HepG2 (cell line): Measurements from ENCODE around the gene TESK1.

ENCODE experiments used
- E2F1 ChIP-seq: sonication (generic); formaldehyde crosslinking; IDR thresholded peaks from 2 replicates; pipeline ENCODE4 v1.5.0; 2020; ENCODE audit warnings: missing genetic modification reagents
- FOXM1 ChIP-seq: sonication (generic); formaldehyde crosslinking; IDR thresholded peaks from 2 replicates; pipeline ENCODE4 v1.5.0; 2020; ENCODE audit warnings: missing genetic modification reagents
- HNRNPUL1 ChIP-seq: fragments of 200-400 bp; formaldehyde crosslinking; IDR thresholded peaks from 2 replicates; pipeline ENCODE4 v1.6.1; 2017; ENCODE audit warnings: low read depth, mild to moderate bottlenecking, low read length, moderate library complexity
- NR2C2 ChIP-seq: sonication (generic); formaldehyde crosslinking; IDR thresholded peaks from 2 replicates; pipeline ENCODE4 v1.4.0; 2020; ENCODE audit warnings: missing genetic modification reagents, mild to moderate bottlenecking, moderate library complexity, borderline replicate concordance
- PRPF4 ChIP-seq: fragments of 200-400 bp; formaldehyde crosslinking; IDR thresholded peaks from 2 replicates; pipeline ENCODE4 v1.6.1; 2016; ENCODE audit warnings: low read length, low read depth; ENCODE audit not compliant: poor library complexity, severe bottlenecking
- RAD21 ChIP-seq: fragments of 450-650 bp; formaldehyde crosslinking; IDR thresholded peaks from 2 replicates; pipeline ENCODE4 v1.5.0; 2020; ENCODE audit warnings: mild to moderate bottlenecking
- RFX3 ChIP-seq: IDR thresholded peaks from 2 replicates; pipeline ENCODE4 v1.6.1; 2016; ENCODE audit warnings: missing biosample characterization, missing genetic modification reagents
- SMARCE1 ChIP-seq: fragments of 450-650 bp; IDR thresholded peaks from 2 replicates; pipeline ENCODE4 v1.6.1; 2017; ENCODE audit warnings: borderline replicate concordance
- TFAP4 ChIP-seq: sonication (generic); IDR thresholded peaks from 2 replicates; pipeline ENCODE4 v1.6.1; 2016; ENCODE audit warnings: low read depth, borderline replicate concordance
- ZNF687 ChIP-seq: sonication (generic); formaldehyde crosslinking; IDR thresholded peaks from 2 replicates; pipeline ENCODE4 v1.5.1; 2020; ENCODE audit warnings: mild to moderate bottlenecking, missing genetic modification reagents, moderate library complexity

GRCh38 chr9:35569206-35569605, 35.9 kb upstream of the TESK1 start:
- TF ChIP-seq RFX3 (CRISPR knock-in tag) (no peak), SMARCE1 (no peak), E2F1 (CRISPR knock-in tag) (no peak), RAD21 (CRISPR knock-in tag) (no peak), HNRNPUL1 (no peak), NR2C2 (CRISPR knock-in tag) (no peak), FOXM1 (CRISPR knock-in tag) (no peak), TFAP4 (no peak), ZNF687 (CRISPR knock-in tag) (no peak), PRPF4 (no peak)
